Eye (tissue), 1 donor: ENCODE results near the gene CTTNBP2NL.
"Not testable (repeated sequence)": the region's sequence is repeated elsewhere in the genome, so short reads cannot be mapped to it uniquely, and the experiment has no call there.

Source experiments
- DNase-seq: peaks from one replicate; pipeline ENCODE4 v3.0.0-alpha.2; 2015

Gene CTTNBP2NL

DNA sequence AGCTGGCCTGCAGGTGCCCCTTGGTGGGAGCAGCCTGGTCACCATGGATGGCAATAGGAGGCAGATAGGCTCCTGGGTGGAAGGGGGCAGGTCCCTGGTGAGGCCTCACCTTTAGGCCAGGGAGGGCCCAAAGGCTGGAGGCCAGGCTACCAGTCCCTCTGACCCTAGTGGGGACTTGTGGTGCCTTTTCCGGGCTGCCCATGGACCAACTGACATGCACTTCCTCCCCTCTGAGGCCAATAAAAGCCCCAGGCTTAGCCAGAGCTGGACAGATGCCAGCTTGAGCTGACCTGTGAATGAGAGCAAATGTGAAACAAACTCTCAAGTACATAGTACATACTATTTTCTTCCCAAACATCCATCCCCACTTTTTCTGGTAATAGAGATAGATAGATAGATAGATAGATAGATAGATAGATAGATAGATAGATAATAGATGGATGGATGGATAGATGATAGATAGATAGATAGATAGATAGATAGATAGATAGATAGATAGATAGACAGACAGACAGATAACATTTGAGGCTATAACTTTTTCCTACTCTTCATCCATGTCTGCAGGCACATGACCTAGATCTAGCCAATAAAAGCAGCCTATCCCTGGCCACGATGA lies 9.2 kb upstream of the CTTNBP2NL start:
- no peak for DNase-seq

DNA sequence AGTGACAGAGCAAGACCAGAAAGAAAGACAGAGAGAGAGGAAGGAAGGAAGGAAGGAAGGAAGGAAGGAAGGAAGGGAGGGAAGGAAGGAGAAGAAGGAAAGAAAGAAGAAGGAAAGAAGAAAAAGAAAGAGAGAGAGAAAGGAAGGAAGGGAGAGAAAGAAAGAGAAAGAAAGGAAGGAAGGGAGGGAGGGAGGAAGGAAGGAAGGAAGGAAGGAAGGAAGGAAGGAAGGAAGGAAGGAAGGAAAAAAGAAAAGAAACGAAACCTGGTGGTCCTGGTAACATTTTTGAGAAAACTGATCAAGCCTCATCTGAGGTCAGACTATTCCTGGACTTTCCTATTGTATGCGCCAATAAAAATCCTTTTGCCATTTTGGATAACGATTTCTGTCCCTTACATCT lies 8.2 kb upstream of the CTTNBP2NL start:
- no peak for DNase-seq

DNA sequence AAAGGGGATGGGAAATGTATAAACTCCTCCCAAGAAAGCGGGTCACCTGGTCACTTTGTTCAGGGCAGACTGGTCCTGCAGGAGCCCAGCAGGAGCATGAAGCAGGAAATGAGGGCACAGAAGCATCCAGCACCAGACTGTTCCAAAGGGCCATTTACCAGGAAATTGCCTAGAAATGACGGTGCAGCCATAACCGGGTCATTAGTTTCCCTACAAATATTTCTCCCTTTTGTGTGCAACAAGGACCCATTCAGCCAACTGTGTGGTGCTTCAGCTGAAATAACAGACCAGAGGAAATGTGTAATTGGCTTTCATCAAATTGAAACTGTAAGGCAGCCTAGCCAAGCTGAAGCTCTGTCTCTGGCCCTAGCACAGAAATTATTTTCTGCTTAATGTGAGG lies 7.6 kb upstream of the CTTNBP2NL start:
- DNase-seq, result peak; percentile 24

DNA sequence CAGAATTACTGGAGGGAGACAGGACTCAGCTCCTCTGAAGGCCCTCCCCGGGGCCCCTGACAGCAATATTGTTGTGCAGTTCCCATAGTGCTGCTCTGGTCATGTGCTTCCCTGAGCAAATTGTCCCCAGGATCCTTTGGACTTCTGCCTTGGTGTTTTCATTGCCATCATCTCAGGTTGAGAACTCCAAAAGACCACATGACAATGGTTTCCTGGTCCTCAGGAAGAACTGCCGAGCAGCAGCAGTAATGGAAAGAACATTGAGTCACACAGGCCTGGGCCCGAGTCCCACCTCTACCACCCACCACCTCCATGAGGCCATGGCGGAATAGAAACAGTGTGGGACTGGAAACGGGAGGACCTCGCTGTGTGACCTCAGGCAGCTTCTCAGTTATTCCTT lies 6.3 kb upstream of the CTTNBP2NL start:
- DNase-seq, result no peak

DNA sequence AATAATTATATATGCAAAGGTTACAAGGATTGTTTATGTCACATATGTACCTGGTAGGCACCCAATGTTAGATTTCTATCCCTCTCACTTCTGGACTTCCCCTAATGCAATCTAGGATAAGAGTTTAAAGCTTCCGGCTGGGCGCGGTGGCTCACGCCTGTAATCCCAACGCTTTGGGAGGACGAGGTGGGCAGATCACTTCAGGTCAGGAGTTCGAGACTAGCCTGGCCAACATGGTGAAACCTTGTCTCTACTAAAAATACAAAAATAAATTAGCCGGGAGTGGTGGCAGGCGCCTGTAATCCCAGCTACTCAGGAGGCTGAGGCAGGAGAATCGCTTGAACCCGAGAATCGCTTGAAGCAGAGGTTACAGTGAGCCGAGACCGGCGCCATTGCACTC lies 5.7 kb upstream of the CTTNBP2NL start:
- not testable (repeated sequence) for DNase-seq

DNA sequence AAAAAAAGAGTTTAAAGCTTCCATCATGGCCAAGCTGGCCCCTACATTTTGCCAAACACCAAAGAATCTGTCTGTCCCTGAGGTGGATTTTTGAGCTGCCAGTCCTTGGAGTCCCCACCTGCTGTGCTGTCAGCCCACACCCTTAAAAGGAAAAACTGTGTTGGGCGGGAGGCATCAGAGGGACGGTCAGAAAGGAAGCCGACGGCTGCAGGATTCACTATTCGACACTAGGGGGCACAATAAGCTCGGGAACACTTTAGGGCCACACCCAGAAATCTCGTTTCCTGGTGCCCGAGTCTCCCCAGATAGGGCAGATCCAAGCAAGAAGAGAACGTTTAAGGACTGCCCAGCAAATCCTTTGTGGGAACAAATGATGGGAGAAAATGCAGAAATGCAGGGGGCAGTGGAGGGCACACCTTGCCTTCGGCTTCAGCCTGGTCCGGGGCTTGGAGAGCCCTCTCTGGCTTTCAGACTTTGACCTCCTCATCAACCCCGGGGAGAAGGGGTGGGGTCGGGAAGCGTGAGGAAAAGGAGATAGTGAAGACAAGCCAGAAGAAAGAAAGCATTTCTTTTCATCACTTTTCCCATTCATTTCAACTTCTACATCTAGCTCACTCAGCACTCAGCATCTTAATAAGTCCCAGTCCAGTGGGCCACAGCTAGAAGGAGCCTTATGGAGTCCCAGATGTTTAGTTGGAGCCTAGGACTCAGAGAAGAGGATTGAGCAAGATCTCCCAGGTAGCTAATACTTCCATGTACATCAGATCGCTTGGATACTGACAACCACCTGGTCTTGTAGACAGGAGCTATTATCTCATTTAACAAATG lies 5.0 kb upstream of the CTTNBP2NL start:
- DNase-seq, result peak; percentile 99

DNA sequence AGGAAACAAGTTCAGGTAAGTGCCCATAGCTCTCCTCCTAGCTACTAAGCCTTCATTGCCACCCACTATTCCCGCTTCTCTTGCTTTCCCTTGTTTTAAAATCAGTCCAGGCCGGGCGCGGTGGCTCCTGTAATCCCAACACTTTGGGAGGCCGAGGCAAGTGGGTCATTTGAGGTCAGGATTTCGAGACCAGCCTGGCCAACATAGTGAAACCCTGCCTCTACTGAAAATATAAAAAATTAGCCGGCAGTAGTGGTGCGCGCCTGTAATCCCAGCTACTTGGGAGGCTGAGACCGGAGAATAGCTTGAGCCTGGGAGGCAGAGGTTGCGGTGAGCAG lies 4.4 kb upstream of the CTTNBP2NL start:
- no peak for DNase-seq

DNA sequence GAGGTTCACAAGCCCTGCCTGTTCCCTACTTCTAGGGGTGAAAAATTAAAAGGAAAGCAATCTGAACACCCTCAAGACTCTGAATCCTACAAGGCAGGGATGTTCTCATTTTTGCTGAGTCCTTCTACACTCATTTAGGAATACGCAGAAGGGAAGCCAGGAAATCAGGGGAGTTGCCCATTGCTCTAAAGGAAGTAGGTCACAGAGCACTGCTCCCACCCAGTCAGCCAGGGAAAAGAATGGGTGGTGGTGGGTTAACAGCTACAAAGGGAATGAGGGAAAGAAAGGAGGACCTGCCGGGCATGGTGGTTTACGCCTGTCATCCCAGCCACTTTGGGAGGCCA lies 2.4 kb upstream of the CTTNBP2NL start:
- no peak for DNase-seq

DNA sequence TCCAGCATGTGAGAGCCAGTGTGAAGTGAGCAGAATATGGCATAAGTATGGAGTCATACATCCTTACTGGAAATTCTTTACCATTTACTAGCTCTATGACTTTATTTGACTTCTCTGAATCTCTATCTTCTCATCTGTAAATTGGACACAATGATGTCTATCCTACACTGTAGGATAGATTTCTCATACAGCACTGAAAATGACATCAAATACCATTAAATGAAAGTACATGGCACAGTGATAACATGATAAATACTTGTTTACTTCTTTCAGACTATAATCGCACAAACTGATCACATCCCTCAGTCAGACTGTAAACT lies 1.3 kb upstream of the CTTNBP2NL start:
- DNase-seq, result no peak

DNA sequence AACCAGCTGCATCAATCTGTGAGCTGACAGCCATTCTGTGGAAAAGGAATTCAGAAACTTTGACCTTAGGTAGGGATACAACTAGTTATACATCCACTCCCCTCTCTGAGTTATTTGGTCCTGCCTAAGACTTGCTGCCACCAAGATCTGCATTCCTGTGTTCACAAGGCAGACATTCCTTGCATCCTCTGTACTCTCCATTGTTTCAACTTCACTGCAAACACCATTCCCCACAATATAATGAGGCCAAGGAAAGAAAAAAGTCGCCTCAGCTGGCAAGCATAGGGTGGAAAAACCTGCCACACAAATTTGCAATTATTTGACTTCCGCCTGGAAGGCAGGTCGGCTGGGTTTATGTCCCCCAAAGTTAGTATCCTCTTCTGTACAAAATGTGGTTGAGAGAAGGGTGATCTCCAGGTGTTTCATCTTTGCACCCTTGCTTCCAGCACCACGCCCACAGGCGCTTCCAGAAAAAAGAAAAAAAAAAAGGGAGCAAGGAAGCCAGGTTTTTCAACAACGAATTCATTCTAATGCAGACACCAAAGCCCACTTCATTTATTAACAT lies 676 bp upstream of the CTTNBP2NL start:
- DNase-seq, result peak; percentile 71

DNA sequence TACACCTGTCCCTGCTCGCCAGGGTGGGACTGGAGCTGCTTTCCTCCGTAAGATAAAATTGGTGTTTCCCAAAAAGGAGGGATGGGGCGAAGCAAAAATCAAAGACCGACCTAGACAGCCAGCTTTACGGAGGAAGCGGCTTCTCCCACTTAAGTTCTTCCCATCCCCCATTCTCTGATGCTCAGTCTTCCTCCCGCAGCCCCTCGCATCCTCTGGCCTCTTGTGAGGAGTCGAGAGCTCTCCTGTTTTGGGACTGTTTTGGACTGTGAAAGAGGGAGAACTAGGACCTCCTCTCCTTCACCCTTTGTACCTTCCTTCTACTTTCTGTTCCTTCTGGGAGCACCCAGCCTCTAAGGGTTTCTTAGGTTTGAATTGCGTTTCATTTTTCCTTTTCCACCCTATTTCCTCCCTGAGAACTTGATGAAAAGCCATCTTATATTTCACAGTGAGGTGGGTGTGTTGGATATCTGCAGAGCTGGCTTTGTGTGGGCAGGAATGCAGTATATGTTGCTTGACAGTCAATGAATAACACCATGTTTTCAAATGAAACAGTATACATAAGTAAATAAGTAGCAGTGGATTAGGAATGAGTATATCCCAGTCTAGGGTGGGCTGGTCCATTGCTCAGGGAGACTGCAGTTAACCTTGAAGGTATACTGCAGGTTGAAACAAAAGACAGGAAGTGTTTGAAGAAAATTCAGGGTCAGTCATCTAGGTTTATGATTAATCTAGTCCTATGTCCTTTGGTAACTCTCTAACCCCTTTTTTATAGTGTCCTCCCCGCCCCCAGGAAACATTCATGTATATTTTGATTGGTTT lies 848 bp downstream of the CTTNBP2NL start:
- DNase-seq, result no peak

DNA sequence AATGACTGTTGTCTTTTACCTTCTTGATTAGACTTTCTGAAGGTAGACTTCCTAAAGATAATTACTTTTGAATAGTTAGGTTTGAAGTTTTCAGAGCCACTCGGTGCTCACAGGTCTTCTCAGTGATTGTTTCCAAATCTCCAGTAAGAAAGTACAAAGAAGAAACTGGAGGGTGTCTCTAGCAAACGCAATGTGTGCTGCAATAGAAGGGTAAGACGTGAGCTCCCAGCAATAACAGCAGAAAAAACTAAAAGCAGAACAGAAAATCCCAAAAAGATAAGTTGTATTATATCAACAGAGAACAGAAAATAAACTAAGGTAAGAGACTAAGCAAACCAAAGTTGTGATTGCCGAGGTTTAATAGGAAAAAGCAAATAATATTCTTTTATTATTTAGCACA lies 1.8 kb downstream of the CTTNBP2NL start:
- DNase-seq, result no peak

DNA sequence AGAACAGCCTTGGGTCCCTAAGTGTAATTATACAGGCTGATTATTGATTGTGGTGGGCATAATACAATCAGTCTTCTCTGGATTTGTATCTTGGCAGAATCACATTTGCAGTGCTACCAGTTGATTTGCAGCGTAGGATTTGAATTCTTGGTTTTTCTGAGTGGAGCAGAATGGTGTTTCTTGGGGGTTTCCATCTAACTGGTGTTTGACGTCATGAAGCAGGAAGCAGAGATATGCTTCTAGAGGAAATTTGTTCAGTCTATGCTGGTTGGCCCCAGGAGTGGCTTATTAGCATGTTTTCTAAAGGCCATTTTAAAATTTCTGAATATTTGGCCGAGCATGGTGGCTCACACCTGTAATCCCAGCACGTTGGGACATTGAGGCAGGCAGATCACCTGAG lies 3.4 kb downstream of the CTTNBP2NL start:
- DNase-seq, result no peak

DNA sequence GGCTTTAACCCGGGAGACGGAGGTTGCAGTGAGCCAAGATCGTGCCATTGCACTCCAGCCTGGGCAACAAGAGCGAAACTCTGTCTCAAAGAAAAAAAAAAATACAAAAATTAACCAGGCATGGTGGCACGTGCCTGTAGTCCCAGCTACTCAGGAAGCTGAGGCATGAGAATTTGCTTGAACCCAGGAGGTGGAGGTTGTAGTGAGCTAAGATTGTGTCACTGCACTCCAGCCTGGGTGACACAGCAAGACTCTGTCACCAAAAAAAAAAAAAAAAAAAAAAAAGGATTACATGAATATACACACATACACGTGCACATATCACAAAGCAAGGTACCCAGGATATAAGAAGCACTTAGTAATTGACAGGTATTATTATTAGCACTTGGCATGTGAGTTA lies 4.7 kb downstream of the CTTNBP2NL start:
- DNase-seq, result not testable (repeated sequence)

DNA sequence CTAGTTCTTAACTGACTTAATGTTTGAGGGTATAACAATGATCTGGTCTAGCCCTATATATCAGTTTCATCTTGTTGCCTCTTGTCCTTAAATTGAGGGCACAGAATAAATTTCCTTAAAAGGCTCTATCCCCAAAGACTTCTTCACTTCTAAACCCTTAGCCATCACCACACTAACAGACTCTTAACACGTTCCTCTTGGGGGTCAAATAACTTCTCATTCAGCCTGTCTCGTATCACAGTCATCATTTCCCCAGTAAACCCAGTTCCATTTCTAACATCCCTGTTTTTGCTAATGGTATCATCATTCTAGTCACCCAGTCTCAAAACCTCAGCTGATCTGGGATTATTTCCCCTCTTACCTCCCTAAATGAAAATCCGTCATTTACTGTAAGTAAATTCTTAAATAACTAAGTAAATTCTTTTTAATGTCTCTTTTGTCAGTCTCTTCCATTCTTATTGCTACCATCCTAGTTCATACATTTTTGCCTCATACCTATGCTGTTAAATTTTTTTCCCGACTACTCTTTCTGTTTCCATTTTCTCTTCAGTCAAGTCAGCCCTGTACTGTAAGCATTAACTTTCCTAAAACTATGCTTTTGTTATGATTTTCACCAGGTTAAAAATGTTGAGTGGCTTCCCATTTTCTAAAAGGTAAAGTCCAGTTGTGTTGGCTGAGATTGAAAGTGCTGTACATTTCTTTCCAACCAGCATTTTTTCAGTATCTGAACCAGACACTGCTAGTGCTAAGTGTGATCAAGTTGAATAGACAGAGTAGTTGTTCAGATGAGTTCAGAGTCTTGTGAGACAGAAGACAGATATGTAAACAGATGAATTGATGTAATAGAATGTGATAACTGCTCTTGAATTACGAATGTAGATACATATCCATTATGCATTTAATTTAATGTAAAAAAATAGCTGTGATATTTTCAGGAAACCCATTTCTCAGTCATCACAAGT lies 6.9 kb downstream of the CTTNBP2NL start:
- DNase-seq, result no peak

DNA sequence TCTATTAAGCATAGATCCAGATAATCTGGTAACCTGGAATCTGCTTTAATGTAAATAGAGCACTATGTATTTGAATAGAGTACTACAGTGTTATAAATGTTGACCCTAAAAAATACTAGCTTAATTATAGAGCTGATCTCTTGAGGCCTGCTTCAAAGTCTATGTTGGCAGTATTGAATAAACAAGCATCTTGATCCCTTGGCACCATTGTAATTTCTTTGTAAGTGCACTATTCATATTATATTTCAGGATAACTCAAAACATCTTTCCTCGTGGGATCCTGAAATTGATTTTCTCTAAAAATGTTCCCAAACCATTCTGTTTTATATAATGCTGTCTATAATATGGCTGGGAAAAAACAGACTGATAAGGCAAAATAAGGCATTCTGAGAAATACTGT lies 10.8 kb downstream of the CTTNBP2NL start:
- DNase-seq, result no peak

DNA sequence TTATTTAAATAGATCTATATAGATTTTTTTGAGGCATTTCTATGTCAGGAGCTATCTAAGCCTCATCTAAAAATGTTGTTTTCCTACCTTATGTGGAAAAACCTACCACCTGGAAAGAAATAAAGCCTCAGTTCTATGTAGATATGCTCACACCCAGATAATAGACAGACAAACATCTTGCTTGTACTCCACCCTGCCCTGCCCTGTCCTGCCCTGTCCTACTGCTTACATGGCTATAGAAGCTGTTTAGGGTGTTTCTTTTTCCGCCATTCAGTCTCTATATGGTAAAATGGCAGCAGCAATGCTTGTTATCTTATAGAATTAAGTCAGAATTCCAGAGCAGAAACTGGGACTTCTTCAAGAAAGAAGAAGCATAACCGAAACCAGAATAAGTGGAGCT lies 13.4 kb downstream of the CTTNBP2NL start:
- no peak for DNase-seq

DNA sequence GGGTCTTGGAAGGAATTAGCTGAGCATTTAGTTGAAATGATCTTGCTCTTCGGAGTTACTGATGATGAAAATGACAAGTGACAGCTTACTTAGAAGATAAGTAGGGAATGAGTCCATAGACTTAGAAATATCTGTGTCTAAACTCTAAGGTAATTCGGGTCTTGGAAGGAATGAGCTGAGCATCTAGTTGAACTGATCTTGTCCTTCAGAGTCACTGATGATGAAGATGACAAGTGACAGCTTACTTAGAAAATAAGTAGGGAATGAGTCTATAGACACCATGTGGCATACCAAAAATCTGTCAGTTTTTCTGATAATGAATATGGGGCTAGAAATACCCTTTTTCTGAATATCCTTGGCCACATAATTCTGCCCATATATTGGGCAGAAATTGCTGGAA lies 14.7 kb downstream of the CTTNBP2NL start:
- peak; percentile 70 for DNase-seq

DNA sequence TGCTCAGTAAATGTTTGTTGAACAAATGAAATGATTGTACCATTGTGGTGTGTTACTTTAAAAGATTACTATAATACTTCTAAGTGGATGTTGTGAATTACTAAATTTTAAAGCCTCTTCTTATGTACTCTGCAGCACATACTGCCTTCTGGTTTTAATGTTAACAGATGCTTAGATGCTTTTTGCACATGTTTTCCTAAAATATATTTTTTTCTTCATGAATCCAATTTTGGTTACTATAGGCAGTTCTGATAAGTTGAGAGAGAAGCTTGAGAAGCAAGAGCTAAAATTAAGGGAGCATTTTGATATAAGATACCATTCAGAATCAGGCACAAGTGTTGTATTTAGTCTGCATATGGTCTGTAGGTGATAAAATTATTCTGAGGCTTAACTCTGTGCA lies 21.3 kb downstream of the CTTNBP2NL start:
- DNase-seq, result no peak

DNA sequence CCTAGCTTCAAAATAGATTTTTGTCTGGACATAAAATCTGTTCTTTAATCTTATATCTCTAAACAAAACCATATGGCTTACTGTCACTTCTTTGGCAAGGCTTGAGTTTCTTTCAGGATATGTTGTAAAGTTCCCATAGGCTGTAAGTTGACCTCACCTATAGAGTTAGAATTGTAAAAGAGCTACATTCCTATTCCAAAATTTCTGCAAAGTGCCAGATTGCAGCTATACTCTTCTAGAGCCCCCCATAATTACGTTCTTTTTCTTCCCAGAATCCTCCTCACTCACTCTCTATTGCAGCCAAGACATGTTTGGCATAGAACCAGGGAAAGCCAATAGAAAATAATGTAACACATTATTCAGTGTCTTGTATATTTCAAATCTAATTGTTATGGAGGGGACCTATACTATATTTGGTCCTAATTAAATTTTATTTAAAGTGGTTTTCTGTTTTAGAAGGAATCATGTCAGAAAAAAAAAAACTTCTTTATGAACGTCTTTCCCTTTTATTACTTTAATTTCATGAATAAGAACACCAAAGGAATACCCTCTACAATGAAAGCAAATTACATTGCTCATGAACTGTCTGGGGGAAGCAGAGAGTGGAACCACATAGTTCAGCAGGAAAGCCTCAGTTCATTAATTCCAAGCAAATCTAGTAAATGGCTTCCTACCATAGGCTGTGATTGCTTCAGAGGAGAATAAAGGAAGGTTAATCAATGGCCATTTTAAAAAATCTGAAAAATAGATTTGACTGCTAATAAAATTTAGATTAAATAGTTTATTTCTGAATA lies 22.3 kb downstream of the CTTNBP2NL start:
- DNase-seq, result peak; percentile 16

DNA sequence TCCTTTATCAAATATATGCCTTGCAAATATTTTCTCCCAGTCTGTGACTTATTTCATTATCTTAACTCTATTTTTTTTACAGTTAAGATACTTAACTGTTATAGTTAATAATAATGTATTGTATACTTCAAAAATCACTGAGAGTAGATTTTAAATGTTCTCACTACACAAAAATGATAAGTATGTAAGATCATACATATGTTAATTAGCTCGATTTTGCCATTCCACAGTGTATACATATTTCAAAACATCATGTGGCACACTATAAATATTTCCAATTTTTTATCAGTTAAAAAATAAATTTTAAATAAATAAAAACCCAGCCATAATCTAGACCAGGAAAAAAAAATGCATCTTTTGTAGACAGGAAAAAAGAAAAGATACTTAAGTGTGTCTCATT lies 27.2 kb downstream of the CTTNBP2NL start:
- no peak for DNase-seq

DNA sequence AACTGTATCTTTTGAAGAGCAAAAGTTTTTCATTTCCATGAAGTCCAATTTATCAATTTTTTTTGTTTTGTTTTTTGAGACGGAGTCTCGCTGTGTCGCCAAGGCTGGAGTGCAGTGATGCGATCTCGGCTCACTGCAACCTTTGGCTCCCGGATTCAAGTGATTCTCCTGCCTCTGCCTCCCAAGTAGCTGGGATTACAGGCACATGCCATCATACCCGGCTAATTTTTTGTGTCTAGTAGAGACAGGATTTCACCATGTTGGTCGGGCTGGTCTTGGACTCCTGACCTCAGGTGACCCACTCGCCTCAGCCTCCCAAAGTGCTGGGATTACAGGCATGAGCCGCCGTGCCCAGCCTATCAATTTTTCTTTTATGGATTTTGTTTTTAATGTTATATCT lies 27.7 kb downstream of the CTTNBP2NL start:
- not testable (repeated sequence) for DNase-seq
